ENCODE results near the gene PROCA1.

DNA sequence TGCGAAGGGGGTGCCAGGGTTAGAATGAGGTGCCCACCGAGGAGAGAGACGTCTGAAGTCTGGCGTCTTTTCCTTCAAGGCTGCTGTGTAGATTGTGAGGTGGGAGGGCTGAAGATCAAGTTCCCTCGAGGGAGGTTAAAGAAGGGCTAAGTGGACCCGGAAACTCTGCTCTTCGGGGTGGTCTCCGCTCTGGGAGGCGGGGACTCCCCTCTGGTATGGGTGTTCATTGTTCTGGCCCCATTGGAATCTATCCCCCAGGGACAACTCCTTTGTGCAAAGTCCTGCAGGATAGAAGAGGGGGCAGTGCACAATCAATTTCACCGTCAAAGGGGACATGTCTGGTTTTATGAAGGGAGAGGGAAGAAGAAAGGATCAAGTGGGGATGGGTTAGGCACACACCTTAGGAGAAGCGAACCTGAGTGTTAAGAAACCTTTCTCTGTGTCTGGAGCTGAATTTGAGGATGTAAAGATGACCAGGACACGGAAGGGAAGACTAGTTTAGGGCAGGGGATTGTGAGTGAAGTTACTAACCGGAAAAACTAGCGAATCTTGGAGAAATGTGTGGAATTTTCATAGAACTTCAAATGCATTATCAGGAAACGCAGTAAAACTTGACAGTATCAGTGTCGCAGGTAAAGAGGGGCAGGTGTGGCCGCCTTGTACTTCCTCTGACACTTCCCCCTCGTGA, 6.8 kb upstream of the PROCA1 start:
- TF ChIP-seq CTCF (IDR thresholded peaks at IDR 0.05; ENCODE audit: low read depth, low read length, poor library complexity, severe bottlenecking), result no peak
- no peak for TF ChIP-seq EZH2phosphoT487 (IDR thresholded peaks at IDR 0.05; ENCODE audit: borderline replicate concordance, low read length)
